HepG2 (cell line): ENCODE data around the gene CCDC106. TPM values are rescaled to one million over a fixed set of nuclear protein-coding genes. Genes with fewer than 3 reads are reported as not detected.

Experiments used
- ETV6 ChIP-seq: sonication (generic); formaldehyde crosslinking; conservative IDR thresholded peaks from 2 replicates; pipeline ENCODE4 v1.4.0; 2020; ENCODE audit warnings: missing genetic modification reagents
- IKZF5 ChIP-seq: IDR thresholded peaks from 2 replicates; pipeline ENCODE4 v1.6.1; 2018; ENCODE audit warnings: missing genetic modification reagents, mild to moderate bottlenecking, missing compliant biosample characterization
- IRX3 ChIP-seq: sonication (generic); formaldehyde crosslinking; IDR thresholded peaks from 2 replicates; pipeline ENCODE4 v1.8.1; 2023; ENCODE audit warnings: mild to moderate bottlenecking, low read depth, missing genetic modification reagents, borderline replicate concordance
- JUND ChIP-seq: sonication (generic); formaldehyde crosslinking; IDR thresholded peaks from 2 replicates; pipeline ENCODE4 v1.8.0; 2022; ENCODE audit warnings: mild to moderate bottlenecking, missing genetic modification reagents
- PRMT3 ChIP-seq: sonication (generic); formaldehyde crosslinking; IDR thresholded peaks from 2 replicates; pipeline ENCODE4 v1.8.1; 2022; ENCODE audit warnings: low read depth, mild to moderate bottlenecking, moderate library complexity, missing genetic modification reagents, borderline replicate concordance
- SOX13 ChIP-seq, 3 experiments: fragments of 450-650 bp in 1 of 3; sonication (generic) in 1 of 3; formaldehyde crosslinking in 1 of 3; IDR thresholded peaks in 2 of 3; conservative IDR thresholded peaks in 1 of 3; 2 replicates each; pipeline versions ENCODE4 v1.5.0 to v1.6.1; 2016 to 2020; ENCODE audit warnings: antibody characterized with exemption in 1 of 3, mild to moderate bottlenecking in 1 of 3, missing compliant biosample characterization in 1 of 3, missing genetic modification reagents in 1 of 3, moderate library complexity in 1 of 3
- STAT5B ChIP-seq: sonication (generic); formaldehyde crosslinking; IDR thresholded peaks from 2 replicates; pipeline ENCODE4 v1.4.0; 2020; ENCODE audit warnings: missing genetic modification reagents
- ZNF124 ChIP-seq: sonication (generic); formaldehyde crosslinking; IDR thresholded peaks from 2 replicates; pipeline ENCODE4 v1.4.0; 2020; ENCODE audit warnings: missing genetic modification reagents
- ZNF281 ChIP-seq: sonication (generic); formaldehyde crosslinking; IDR thresholded peaks from 2 replicates; pipeline ENCODE4 v1.4.0; 2020; ENCODE audit warnings: missing genetic modification reagents, borderline replicate concordance
- ZNF292 ChIP-seq: sonication (generic); formaldehyde crosslinking; IDR thresholded peaks from 2 replicates; pipeline ENCODE4 v1.8.1; 2022; ENCODE audit warnings: mild to moderate bottlenecking, low read depth, missing genetic modification reagents, borderline replicate concordance
- ZNF335 ChIP-seq: sonication (generic); formaldehyde crosslinking; IDR thresholded peaks from 2 replicates; pipeline ENCODE4 v1.4.0; 2020; ENCODE audit warnings: missing genetic modification reagents
- ZNF713 ChIP-seq: sonication (generic); formaldehyde crosslinking; IDR thresholded peaks from 2 replicates; pipeline ENCODE4 v1.4.0; 2020; ENCODE audit warnings: mild to moderate bottlenecking, missing genetic modification reagents
- ZNF816 ChIP-seq: sonication (generic); formaldehyde crosslinking; IDR thresholded peaks from 2 replicates; pipeline ENCODE4 v1.8.0; 2022; ENCODE audit warnings: missing genetic modification reagents, mild to moderate bottlenecking, borderline replicate concordance
- polyA plus RNA-seq, 8 experiments: library from polyadenylated mRNA; depleted of rRNA in 3 of 8; stranded (reverse) in 7 of 8; unstranded in 1 of 8; fragments of >200 nt; fragmentation: Illumina TruSeq in 4 of 8; extraction: Trizol in 4 of 8; gene quantifications; 2 replicates each; pipeline versions ENCODE4 v1.2.1 to v1.2.3, GENCODE V29; 2011 to 2016; ENCODE audit warnings: low read depth in 4 of 8, missing spikeins in 1 of 8, mixed read lengths in 1 of 8; ENCODE audit not compliant: insufficient read depth in 1 of 8
- total RNA-seq, 5 experiments: library from RNA; depleted of rRNA; stranded (reverse); fragments of >200 nt; fragmentation: Illumina TruSeq; extraction: Trizol; gene quantifications; 2 replicates each; pipeline ENCODE4 v1.2.3, GENCODE V29; 2016; ENCODE audit warnings: low read depth in 1 of 5
- TF ChIP-seq, protein P1 (sequence below), 2 experiments: fragments of 450-650 bp in 1 of 2; sonication (generic) in 1 of 2; formaldehyde crosslinking in 1 of 2; IDR thresholded peaks; 2 replicates each; pipeline versions ENCODE4 v1.6.1 to v1.8.0; 2016 to 2022; ENCODE audit warnings: antibody characterized with exemption in 1 of 2, mild to moderate bottlenecking in 1 of 2, missing genetic modification reagents in 1 of 2

CCDC106 gene
- total and polyA plus RNA-seq, 2 of the 13 experiments (the other 11 are each of a cell fraction or from before 2014, with no cell fraction given): 4.7 to 8.8 TPM

DNA sequence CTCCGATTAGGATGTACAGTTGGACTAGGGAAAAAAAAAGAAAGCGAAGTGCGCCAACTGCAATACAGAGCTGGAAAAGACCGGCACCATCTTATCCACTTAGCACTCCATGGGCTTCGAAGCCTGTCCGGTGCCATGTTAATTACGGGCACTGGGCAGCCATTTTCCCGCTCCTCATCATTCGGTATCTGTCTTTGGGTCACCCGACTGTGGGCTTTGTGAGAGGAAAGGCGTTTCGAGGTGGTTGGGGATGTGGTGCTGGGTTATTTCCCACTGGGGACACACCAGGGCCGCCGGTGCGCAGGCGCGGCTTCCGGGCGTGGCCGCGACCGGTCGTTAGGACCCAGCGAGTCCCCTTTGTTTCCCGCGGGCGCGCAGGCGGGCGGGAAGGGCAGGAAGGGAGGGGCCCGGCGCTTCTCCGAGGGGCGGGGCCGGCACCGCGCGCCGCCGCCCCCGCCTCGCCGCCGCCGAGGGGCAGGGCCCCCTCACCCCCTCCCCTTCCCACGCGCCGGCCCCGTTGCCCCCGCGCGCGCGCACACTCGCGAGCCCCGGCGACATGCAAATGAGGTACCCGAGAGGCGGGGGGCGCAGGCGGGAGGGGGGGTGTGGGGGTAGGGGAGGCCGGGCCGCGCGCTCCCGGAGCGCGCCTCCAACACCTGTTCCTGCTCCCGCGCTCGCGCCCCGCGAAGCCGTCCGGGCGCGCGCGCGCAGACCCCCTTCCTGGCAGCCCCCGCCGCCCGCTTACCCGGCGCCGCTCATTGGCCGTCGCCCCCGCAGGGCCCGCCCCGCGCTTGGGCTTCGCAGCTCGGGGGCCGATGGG is 48.0 kb upstream of the CCDC106 start, which contains the start of gene ZNF524 (continued):
- TF ChIP-seq, protein P1, sequence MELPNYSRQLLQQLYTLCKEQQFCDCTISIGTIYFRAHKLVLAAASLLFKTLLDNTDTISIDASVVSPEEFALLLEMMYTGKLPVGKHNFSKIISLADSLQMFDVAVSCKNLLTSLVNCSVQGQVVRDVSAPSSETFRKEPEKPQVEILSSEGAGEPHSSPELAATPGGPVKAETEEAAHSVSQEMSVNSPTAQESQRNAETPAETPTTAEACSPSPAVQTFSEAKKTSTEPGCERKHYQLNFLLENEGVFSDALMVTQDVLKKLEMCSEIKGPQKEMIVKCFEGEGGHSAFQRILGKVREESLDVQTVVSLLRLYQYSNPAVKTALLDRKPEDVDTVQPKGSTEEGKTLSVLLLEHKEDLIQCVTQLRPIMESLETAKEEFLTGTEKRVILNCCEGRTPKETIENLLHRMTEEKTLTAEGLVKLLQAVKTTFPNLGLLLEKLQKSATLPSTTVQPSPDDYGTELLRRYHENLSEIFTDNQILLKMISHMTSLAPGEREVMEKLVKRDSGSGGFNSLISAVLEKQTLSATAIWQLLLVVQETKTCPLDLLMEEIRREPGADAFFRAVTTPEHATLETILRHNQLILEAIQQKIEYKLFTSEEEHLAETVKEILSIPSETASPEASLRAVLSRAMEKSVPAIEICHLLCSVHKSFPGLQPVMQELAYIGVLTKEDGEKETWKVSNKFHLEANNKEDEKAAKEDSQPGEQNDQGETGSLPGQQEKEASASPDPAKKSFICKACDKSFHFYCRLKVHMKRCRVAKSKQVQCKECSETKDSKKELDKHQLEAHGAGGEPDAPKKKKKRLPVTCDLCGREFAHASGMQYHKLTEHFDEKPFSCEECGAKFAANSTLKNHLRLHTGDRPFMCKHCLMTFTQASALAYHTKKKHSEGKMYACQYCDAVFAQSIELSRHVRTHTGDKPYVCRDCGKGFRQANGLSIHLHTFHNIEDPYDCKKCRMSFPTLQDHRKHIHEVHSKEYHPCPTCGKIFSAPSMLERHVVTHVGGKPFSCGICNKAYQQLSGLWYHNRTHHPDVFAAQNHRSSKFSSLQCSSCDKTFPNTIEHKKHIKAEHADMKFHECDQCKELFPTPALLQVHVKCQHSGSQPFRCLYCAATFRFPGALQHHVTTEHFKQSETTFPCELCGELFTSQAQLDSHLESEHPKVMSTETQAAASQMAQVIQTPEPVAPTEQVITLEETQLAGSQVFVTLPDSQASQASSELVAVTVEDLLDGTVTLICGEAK (IDR thresholded peaks at IDR 0.05): no peak
- TF ChIP-seq, protein P1 (CRISPR knock-in tag; IDR thresholded peaks at IDR 0.05): no peak; the same call in 1 of the 2 replicates
- 0 out of 2 replicates have a peak, but pooled peaks have one; percentile 22 for TF ChIP-seq SOX13 (IDR thresholded peaks at IDR 0.05)
- TF ChIP-seq SOX13 (CRISPR knock-in tag; conservative IDR thresholded peaks at IDR 0.05 in 1 of 2, IDR thresholded peaks at IDR 0.05 in 1 of 2): peak in 1 of 2 experiments; percentile 58; a peak in 2 of 4 replicates
- TF ChIP-seq IKZF5 (CRISPR knock-in tag): no peak; the same call in 1 of the 2 replicates
- 0 out of 2 replicates have a peak, but pooled peaks have one; percentile 44 for TF ChIP-seq ETV6
- TF ChIP-seq ZNF816 (CRISPR knock-in tag): 0 out of 2 replicates have a peak, but pooled peaks have one; percentile 44
- no peak for TF ChIP-seq PRMT3 (CRISPR knock-in tag)
- TF ChIP-seq ZNF124 (CRISPR knock-in tag): no peak
- TF ChIP-seq ZNF292 (CRISPR knock-in tag): no peak
- TF ChIP-seq IRX3 (CRISPR knock-in tag): no peak
- no peak for TF ChIP-seq STAT5B
- no peak for TF ChIP-seq ZNF713 (CRISPR knock-in tag)
- TF ChIP-seq ZNF335 (CRISPR knock-in tag): 0 out of 2 replicates have a peak, but pooled peaks have one; percentile 10
- TF ChIP-seq ZNF281 (CRISPR knock-in tag): peak; percentile 39; the same call in 1 of the 2 replicates
- TF ChIP-seq JUND (CRISPR knock-in tag): no peak
